RWPE1 (cell line): ENCODE measurements around the gene CTSE.
A peak's percentile ranks its signal among the peaks of the same experiment; 100 is the strongest.

Experiments used
- CTCF ChIA-PET: fragments of 350-600 bp; sonication (Branson Sonifier 250); formaldehyde crosslinking; extraction: SDS; loops from one replicate; lab custom pipeline; 2021; lab: Yijun Ruan, JAX
- POLR2A ChIA-PET: fragments of 400-600 bp; formaldehyde crosslinking; extraction: SDS; loops from one replicate; lab custom pipeline; 2020; ENCODE audit warnings: antibody characterized with exemption; ENCODE audit not compliant: low non-redundant PET; lab: Yijun Ruan, JAX
- DNase-seq: peaks from one replicate; pipeline ENCODE4 v3.0.0; 2012; ENCODE audit warnings: low spot score
- H3K27ac ChIP-seq: fragments of 450-650 bp; 2 replicates; pipeline ENCODE4 v1.5.1; 2017
- TF ChIP-seq, protein P1 (sequence below): fragments of 450-650 bp; conservative IDR thresholded peaks from 2 replicates; pipeline ENCODE4 v1.5.1; 2017; ENCODE audit warnings: low read depth, mild to moderate bottlenecking

The CTSE gene

DNA sequence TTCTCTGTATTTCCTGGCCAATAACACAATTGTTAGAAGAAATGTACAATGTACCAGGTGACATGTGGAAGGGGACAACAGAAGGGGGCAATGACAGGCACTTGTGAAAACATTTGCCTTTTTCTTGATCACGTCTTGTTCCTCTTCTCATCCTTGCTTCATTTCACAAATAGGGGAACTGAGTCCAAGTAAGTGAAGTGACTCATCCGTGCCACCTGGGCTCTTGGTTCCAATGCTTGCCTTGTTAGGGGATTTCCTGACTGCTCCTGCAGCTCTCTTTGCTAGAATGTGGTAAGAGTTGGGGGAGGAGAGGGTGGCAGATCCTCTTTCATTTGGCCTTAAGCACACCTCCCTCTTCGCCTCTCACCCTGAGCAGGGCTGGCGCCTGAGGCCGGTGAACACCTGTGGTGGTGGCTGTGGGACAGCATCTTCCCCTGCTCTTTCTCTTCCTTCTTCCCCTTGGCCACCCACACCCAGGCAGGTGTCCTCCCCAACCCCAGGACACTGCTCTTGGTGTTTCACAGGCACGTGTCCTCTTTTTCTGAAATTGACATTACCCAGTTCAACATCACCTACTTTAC, 27.1 kb upstream of the CTSE start:
- no peak overlapping the region for H3K27ac ChIP-seq
- TF ChIP-seq, protein P1, sequence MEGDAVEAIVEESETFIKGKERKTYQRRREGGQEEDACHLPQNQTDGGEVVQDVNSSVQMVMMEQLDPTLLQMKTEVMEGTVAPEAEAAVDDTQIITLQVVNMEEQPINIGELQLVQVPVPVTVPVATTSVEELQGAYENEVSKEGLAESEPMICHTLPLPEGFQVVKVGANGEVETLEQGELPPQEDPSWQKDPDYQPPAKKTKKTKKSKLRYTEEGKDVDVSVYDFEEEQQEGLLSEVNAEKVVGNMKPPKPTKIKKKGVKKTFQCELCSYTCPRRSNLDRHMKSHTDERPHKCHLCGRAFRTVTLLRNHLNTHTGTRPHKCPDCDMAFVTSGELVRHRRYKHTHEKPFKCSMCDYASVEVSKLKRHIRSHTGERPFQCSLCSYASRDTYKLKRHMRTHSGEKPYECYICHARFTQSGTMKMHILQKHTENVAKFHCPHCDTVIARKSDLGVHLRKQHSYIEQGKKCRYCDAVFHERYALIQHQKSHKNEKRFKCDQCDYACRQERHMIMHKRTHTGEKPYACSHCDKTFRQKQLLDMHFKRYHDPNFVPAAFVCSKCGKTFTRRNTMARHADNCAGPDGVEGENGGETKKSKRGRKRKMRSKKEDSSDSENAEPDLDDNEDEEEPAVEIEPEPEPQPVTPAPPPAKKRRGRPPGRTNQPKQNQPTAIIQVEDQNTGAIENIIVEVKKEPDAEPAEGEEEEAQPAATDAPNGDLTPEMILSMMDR = no peak
- no peak for DNase-seq
- ChIA-PET CTCF (no interaction called here), POLR2A (no interaction called here)

DNA sequence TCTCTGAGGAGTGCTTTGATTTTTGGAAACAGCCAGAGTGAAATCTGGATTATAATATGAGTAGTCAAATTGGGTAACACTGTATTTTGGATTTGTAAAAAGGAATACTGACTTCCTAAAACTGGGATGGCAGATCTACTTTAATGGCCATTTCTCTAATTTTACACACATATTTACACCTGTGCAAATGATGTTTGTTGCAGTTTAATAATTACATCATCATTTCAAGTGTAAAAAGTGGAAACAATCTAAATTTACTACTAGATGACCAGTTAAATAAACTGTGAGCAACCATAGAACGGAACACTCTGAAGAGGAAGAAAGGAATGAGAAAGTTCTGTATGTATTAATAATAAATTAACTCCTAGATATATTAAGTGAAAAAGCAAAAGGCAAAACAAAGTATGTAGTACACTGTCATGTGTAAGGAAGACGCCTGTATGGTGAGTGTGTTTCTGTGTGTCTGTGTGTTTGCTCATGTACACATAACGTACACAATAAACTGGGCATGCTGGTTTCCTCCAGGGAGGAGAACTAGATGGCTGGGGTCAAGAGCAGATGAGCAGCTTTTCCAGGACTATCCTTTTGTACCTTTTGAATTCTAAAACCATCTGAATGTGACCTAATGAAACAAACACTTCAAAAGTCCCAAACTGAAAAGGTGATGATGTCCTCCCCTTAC, 26.4 kb upstream of the CTSE start:
- H3K27ac ChIP-seq = no peak overlapping the region
- ChIA-PET CTCF (no interaction called here), POLR2A (no interaction called here)
- TF ChIP-seq, protein P1 = no peak
- DNase-seq = no peak

DNA sequence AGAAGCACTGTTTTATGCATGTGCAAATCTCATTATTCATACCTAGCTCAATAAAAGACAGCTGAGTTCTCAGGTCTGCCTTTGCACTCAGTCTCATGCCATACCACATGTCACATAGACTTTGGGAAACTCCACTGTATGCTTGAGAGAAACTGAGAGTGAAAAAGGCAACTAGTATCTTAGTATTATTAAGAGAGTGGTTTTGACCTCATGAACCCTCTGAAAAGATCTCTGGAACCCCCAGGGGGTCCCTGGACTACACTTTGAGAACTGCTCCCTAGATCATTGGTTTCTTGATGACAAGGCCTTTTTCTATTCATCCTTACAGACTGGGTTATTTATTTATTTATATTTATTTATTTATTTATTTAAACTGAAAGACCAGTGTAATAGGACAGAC, 25.6 kb upstream of the CTSE start:
- no peak overlapping the region for H3K27ac ChIP-seq
- ChIA-PET POLR2A (no interaction called here), CTCF (no interaction called here)
- TF ChIP-seq, protein P1 = no peak
- no peak for DNase-seq

DNA sequence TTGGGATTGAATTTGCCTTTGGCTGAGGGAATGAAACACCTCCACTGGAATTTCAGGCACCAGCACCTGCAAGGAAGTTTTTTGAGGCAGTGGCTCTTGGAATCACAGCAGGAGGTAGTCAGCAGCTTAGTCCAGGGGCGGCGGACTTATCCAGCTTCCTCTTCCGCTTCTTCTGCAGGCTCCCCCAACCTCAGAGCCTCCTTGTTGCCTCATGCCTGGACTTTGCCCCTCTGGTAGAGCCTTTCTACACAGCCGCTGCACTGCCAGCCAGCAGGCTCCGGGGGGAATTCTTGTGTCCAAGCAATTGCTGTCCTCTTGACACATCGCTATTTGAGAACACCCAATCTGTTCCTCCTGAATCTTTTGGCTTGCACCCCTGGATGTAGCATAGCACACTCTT, 24.9 kb upstream of the CTSE start:
- ChIA-PET POLR2A (no interaction called here), CTCF (interaction anchor here (1.0 to 1.4 kb wide), 3 partner anchors 18 to 86 kb away, joined by 3 to 10 read pairs (median 5); no protein-coding TSS in a partner anchor)
- TF ChIP-seq, protein P1 = no peak
- DNase-seq = no peak
- H3K27ac ChIP-seq = no peak overlapping the region

DNA sequence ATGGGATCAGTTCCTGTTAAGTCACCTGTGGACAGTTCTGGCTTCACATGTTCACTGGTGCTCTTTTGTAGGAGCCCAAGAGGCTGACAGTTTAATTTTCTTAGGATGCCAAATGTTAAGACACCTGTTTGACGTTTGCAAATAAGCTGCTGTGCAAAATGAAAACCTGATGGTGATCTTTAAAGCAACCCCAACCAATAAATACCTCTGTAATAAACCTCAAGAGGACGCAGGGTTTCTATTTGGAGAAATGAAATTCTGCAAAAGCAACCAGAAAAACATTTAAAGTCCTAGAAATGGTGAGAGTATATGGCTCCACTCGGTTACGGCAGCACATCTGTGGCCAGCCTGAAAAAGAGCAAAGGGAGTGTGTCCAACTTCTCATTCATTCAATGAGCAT, 23.6 kb upstream of the CTSE start:
- ChIA-PET POLR2A (interaction anchor here (0.6 kb wide), 1 partner anchor 29 kb away, joined by 3 read pairs; no protein-coding TSS in a partner anchor), CTCF (interaction anchor here (1.4 kb wide), 1 partner anchor 59 kb away, joined by 5 read pairs; no protein-coding TSS in a partner anchor)
- H3K27ac ChIP-seq = no peak overlapping the region
- no peak for DNase-seq
- TF ChIP-seq, protein P1 = no peak

DNA sequence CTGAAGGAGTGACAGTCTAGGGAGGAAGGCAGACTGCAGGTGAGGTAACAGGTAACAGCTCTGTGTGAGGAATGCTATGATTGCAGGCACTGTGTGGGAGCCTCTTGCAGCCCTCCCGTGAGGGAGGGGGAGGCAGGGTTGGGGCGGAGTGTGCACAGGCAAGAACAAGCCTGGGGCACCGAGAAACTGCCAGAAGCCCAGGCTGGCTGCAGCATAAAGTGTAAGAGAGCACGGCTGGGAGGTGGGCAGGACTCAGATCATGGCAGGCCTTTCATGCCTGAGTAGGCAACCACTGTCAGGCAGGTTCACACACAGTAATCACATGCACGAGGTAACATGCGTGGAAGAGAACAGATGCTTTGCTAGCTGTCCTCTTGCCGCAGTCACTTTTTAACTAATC, 17.9 kb upstream of the CTSE start:
- POLR2A ChIA-PET = no interaction called here
- TF ChIP-seq, protein P1 = no peak
- peak; percentile 59 for DNase-seq
- H3K27ac ChIP-seq = peak overlapping the region; percentile 32; the same call in 1 of the 2 replicates
- CTCF ChIA-PET = interaction anchor here (0.6 kb wide), 1 partner anchor 11 kb away, joined by 3 read pairs; no protein-coding TSS in a partner anchor
